Prostate gland (tissue), 2 donors: ENCODE data around the gene DFFB. TPM values are rescaled to one million over a fixed set of nuclear protein-coding genes. Genes with fewer than 3 reads are reported as not detected.

Experiments
- DNase-seq: peaks from one replicate; pipeline ENCODE4 v3.0.0-alpha.2; 2019; ENCODE audit warnings: low spot score
- H3K27ac ChIP-seq, 2 donors: fragments of 200-600 bp; sonication (generic); 2 replicates each; pipeline ENCODE4 v1.5.1; 2017 to 2019
- H3K27me3 ChIP-seq: fragments of 200-600 bp; sonication (generic); replicated peaks from 2 replicates; pipeline ENCODE4 v1.5.1; 2019; ENCODE audit not compliant: insufficient read depth
- H3K36me3 ChIP-seq, 2 donors: fragments of 200-600 bp; sonication (generic); 1 replicate in 1 of 2; 2 replicates in 1 of 2; pipeline versions ENCODE4 v1.5.1 to v1.8.1; 2017 to 2019
- H3K4me1 ChIP-seq: fragments of 200-600 bp; sonication (generic); replicated peaks from 2 replicates; pipeline ENCODE4 v1.5.1; 2019
- H3K4me3 ChIP-seq, 2 donors: fragments of 200-600 bp; sonication (generic); 2 replicates each; pipeline ENCODE4 v1.5.1; 2017 to 2019
- H3K9me3 ChIP-seq: fragments of 200-600 bp; sonication (generic); 2 replicates; pipeline ENCODE4 v1.5.1; 2017
- POLR2A ChIP-seq: fragments of 450-650 bp; IDR thresholded peaks from one replicate; pipeline ENCODE4 v1.6.1; 2016; ENCODE audit warnings: antibody characterized with exemption, mild to moderate bottlenecking
- POLR2AphosphoS5 ChIP-seq: sonication (generic); formaldehyde crosslinking; IDR thresholded peaks from one replicate; pipeline ENCODE4 v1.6.1; 2017; ENCODE audit warnings: antibody characterized with exemption
- WGBS: methylation state at CpG from one replicate; pipeline ENCODE4 v1.1.5; 2018; 5-methylcytosine and 5-hydroxymethylcytosine counted together
- intact Hi-C: fragments of 100-400 bp; cut with DNase I; formaldehyde crosslinking; loops from one replicate; pipeline ENCODE4 v1.14.2; 2022
- total RNA-seq, 2 donors: library from RNA; depleted of rRNA; stranded (reverse); fragments of >200 nt; gene quantifications; one replicate each; pipeline ENCODE4 v1.1.0, GENCODE V29; 2016
- TF ChIP-seq, protein P1 (sequence below), 4 experiments: fragments of 200-600 bp in 2 of 4; fragments of 450-650 bp in 2 of 4; sonication (generic) in 2 of 4; IDR thresholded peaks; 1 replicate in 3 of 4; 2 replicates in 1 of 4; pipeline ENCODE4 v1.5.1; 2016 to 2019; ENCODE audit warnings: antibody characterized with exemption in 4 of 4, mild to moderate bottlenecking in 2 of 4, moderate library complexity in 2 of 4

DFFB gene
- total RNA-seq, 2 donors from 2014 or later = 5.3 to 20.5 TPM

DNA sequence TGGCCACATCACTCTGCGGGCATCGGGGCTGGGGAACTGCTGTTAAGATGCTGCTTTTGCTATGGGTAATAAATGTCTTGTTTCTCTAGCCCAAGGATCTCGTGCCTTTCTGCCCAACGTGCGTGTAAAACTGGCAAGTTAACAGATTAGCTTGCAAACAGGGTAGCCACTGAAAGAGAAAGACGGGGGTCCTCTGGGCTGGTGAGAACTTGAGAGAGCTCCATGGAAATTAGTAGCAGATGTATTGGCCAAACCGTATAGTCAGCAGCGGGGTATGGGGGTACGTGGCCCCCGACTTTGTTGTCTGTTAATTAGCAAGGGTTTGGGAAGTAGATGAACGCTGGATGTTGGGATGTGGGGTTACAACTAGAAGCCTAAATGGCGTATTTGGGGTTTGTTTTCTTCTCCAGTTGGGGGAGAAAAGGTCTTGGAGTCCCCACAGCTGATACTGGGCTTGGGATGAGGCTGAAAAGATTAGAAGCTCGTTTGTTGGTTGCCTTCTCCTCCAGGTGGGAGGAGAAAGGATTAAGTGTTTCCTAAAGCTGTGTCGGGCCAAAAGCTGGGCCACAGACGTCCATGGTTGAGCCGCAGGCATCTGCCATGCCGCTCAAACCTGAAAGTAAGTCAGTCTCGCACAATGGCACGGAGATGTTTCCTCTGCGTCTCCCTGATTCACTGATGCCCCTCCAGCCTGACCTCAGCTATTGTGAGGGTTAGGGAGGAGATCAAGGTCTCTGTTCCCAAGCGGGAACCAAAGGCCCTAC, 75.1 kb downstream of the DFFB start:
- no peaks in the 10 kb centered on the region for H3K4me1 ChIP-seq
- DNase-seq = no peak
- H3K36me3 ChIP-seq = no peaks in the 10 kb centered on the region
- H3K27me3 ChIP-seq = no peaks in the 10 kb centered on the region
- no peaks in the 10 kb centered on the region for H3K9me3 ChIP-seq
- no peak overlapping the region for H3K27ac ChIP-seq
- H3K4me3 ChIP-seq = no peak overlapping the region
- WGBS = 79% methylated on average over 21 of the region's 21 CpGs
- no peak for TF ChIP-seq POLR2A
- TF ChIP-seq, protein P1, sequence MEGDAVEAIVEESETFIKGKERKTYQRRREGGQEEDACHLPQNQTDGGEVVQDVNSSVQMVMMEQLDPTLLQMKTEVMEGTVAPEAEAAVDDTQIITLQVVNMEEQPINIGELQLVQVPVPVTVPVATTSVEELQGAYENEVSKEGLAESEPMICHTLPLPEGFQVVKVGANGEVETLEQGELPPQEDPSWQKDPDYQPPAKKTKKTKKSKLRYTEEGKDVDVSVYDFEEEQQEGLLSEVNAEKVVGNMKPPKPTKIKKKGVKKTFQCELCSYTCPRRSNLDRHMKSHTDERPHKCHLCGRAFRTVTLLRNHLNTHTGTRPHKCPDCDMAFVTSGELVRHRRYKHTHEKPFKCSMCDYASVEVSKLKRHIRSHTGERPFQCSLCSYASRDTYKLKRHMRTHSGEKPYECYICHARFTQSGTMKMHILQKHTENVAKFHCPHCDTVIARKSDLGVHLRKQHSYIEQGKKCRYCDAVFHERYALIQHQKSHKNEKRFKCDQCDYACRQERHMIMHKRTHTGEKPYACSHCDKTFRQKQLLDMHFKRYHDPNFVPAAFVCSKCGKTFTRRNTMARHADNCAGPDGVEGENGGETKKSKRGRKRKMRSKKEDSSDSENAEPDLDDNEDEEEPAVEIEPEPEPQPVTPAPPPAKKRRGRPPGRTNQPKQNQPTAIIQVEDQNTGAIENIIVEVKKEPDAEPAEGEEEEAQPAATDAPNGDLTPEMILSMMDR (IDR thresholded peaks at IDR 0.05) = no peak
- no peak for TF ChIP-seq POLR2AphosphoS5
- intact Hi-C loops = no loop called here

Other genes with a start within 250 kb of the DFFB start
- 10 to 100 TPM; 67.3 to 82.5 TPM for gene MEGF6, start 246.0 kb upstream of the DFFB start, total RNA-seq
- gene TPRG1L, start 232.5 kb upstream of the DFFB start, total RNA-seq = 10 to 100 TPM; 26.4 to 35.0 TPM
- 10 to 100 TPM; 22.3 to 39.5 TPM for gene WRAP73, start 207.4 kb upstream of the DFFB start, total RNA-seq
- 10 to 100 TPM in 1 of 2 donors, 1 to 10 TPM in 1; 5.1 to 15.1 TPM for gene TP73, start 205.0 kb upstream of the DFFB start, total RNA-seq
- gene CCDC27, start 105.0 kb upstream of the DFFB start, total RNA-seq = under 1 TPM in 1 of 2 donors, not detected in 1; 0.97 TPM
- gene SMIM1, start 84.7 kb upstream of the DFFB start, total RNA-seq = 100 to 1,000 TPM in 1 of 2 donors, 10 to 100 TPM in 1; 17.7 to 148 TPM
- 10 to 100 TPM; 42.4 to 53.8 TPM for gene LRRC47, start 61.0 kb upstream of the DFFB start, total RNA-seq
- gene CEP104, start 265 bp upstream of the DFFB start, total RNA-seq = 10 to 100 TPM; 20.9 to 28.5 TPM
- 10 to 100 TPM; 27.1 to 32.7 TPM for gene C1orf174, start 42.8 kb downstream of the DFFB start, total RNA-seq